ENCODE data around the gene DPP6.

Gene DPP6

DNA sequence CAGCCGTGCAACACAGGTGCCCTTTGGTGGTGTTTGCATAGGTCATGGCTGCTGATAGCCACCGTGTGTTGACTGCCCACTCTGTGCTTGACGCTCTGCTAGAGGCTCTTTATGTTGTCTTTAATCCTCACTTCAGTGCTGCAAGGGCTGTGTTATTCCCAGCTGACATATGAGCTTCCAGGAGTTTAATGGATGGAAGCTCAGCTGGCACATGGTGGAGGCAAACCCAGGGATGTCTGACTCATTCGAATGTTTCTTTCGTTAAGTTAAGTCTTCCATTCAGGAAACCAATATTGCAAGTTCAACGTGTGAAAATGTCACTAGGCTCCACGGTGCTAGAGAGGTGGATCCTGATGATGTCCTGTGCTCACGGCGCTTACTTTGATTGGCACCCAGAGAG lies 378.4 kb downstream of the DPP6 start:
- no peak for FAIRE-seq
- DNase-seq (ENCODE audit: insufficient read length, low spot score), result no peak
- no peak for TF ChIP-seq POU2F2 (IDR thresholded peaks at IDR 0.05; ENCODE audit: low read depth, low read length)
- TF ChIP-seq TAF1 (IDR thresholded peaks at IDR 0.05; ENCODE audit: low read depth, low read length), result no peak
- TF ChIP-seq PAX5 (IDR thresholded peaks at IDR 0.05; ENCODE audit: insufficient read depth, low read length, severe bottlenecking), result no peak
- TF ChIP-seq SPI1 (IDR thresholded peaks at IDR 0.05; ENCODE audit: low read depth, low read length), result no peak
- no peak for TF ChIP-seq POLR2A (IDR thresholded peaks at IDR 0.05; ENCODE audit: low read depth, low read length)
- no peak for TF ChIP-seq POLR2AphosphoS5 (IDR thresholded peaks at IDR 0.05; ENCODE audit: low read depth, low read length)

DNA sequence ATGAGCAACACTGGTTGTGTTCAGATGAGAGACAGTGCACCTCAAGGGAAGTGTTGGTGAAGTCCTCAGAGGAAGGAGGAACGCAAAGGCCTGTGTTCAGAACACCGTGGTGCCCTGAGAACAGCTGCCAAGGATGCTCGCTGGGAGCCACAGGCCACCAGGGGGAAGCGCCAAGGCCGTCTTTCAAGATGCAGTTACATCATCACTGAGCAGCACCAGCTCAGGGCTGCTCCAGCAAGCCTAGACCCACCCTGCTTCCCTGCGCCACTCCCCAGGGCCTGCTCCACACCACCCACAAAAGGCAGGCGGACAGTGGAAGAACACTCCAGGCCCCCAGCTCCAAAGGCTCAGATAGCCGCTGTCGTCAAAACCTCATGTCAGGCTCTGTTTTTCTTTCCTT lies 378.8 kb downstream of the DPP6 start:
- DNase-seq (ENCODE audit: insufficient read length, low spot score) (no peak), FAIRE-seq (no peak)
- TF ChIP-seq PAX5 (IDR thresholded peaks at IDR 0.05; ENCODE audit: insufficient read depth, low read length, severe bottlenecking) (no peak), POU2F2 (IDR thresholded peaks at IDR 0.05; ENCODE audit: low read depth, low read length) (no peak), TAF1 (IDR thresholded peaks at IDR 0.05; ENCODE audit: low read depth, low read length) (no peak), SPI1 (IDR thresholded peaks at IDR 0.05; ENCODE audit: low read depth, low read length) (no peak), POLR2AphosphoS5 (IDR thresholded peaks at IDR 0.05; ENCODE audit: low read depth, low read length) (no peak), POLR2A (IDR thresholded peaks at IDR 0.05; ENCODE audit: low read depth, low read length) (no peak)

DNA sequence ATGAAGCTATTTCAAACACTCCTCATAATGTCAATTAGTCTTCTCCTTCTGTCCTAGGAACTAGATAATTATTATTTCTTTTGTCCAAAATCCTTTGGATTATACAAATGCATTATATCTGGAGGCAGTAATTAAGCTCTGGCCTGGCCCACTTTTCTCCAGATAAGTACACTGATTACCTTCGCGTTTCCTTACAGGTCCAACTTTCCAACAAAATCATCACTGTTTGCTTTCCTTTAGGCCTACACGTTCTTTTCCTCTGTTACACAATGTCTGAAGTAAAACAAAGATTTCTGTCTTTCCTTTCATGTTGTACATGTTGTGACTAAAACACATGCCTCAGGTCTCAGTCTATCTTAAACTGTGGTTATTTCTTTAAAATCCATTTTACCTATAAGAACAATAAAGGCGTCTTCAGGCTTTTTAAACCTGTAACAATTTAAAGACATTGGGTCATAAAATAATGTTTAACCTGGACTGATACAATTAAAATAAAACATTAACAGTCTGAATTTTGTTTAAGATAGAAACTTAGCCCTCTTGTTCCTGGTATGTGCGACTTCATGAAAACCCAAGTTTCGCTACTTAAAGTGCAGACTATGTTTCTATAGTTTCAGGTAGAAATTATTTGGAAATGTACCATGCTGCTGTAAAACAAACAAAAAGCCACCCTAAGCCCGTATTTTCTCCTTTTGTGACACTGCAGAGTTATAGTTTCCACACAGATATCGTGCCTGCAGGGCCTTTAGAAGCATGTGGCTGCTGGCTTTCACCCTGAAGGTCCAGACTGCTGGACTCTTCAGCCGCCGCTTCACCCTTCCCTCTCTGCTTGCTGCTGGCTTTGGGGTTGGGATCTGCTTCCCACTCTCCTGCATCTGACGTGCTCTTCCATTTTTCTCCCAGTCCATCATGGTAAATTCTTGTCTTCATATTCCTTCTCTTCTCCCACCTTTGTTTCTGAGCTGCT lies 381.7 kb downstream of the DPP6 start:
- DNase-seq (ENCODE audit: insufficient read length, low spot score) (no peak), FAIRE-seq (no peak)
- TF ChIP-seq POLR2AphosphoS5 (IDR thresholded peaks at IDR 0.05; ENCODE audit: low read depth, low read length), result no peak
- TF ChIP-seq TAF1 (IDR thresholded peaks at IDR 0.05; ENCODE audit: low read depth, low read length), result no peak
- TF ChIP-seq POLR2A (IDR thresholded peaks at IDR 0.05; ENCODE audit: low read depth, low read length), result no peak
- TF ChIP-seq PAX5 (IDR thresholded peaks at IDR 0.05; ENCODE audit: insufficient read depth, low read length, severe bottlenecking), result no peak
- no peak for TF ChIP-seq SPI1 (IDR thresholded peaks at IDR 0.05; ENCODE audit: low read depth, low read length)
- no peak for TF ChIP-seq POU2F2 (IDR thresholded peaks at IDR 0.05; ENCODE audit: low read depth, low read length)

DNA sequence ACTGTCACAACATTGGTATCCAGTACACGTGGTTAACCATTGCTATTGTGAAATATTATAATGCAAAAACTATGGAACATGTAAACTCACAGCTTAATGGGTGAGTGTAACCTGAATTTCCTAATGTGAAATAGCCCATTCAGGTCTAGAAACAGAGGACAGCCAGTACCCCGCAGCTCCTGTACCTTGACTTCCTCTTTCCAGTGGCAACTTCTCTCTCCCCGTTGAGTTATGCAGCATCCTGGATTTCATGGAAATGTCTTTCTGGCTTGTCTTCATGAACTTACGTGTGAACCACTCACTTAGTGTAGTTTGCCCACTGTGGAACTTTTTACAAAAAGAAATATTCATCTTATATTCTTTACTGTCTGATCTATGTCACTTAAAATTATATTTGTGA lies 384.4 kb downstream of the DPP6 start:
- no peak for FAIRE-seq
- DNase-seq (ENCODE audit: insufficient read length, low spot score), result no peak
- TF ChIP-seq POU2F2 (IDR thresholded peaks at IDR 0.05; ENCODE audit: low read depth, low read length), result no peak
- TF ChIP-seq TAF1 (IDR thresholded peaks at IDR 0.05; ENCODE audit: low read depth, low read length), result no peak
- no peak for TF ChIP-seq POLR2A (IDR thresholded peaks at IDR 0.05; ENCODE audit: low read depth, low read length)
- no peak for TF ChIP-seq SPI1 (IDR thresholded peaks at IDR 0.05; ENCODE audit: low read depth, low read length)
- no peak for TF ChIP-seq POLR2AphosphoS5 (IDR thresholded peaks at IDR 0.05; ENCODE audit: low read depth, low read length)
- no peak for TF ChIP-seq PAX5 (IDR thresholded peaks at IDR 0.05; ENCODE audit: insufficient read depth, low read length, severe bottlenecking)

DNA sequence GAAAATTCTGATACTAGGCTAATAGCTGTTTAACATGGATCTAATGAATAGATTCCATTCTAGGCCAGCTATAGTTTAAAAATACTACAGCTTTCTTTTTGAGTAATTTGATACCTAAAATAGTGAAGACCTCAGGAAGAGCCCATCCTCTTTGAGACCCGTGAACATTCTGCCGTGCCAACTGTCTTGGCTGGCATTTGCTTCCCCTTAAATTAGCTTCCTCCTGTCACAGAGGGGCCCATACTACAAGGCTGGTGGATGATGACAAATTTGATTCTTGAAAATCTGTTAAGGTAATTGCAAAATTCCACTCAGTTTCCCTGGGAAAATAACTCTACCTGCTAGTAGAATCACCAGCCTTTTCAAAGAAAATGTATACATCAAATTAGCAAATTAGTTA lies 385.0 kb downstream of the DPP6 start:
- FAIRE-seq, result no peak

DNA sequence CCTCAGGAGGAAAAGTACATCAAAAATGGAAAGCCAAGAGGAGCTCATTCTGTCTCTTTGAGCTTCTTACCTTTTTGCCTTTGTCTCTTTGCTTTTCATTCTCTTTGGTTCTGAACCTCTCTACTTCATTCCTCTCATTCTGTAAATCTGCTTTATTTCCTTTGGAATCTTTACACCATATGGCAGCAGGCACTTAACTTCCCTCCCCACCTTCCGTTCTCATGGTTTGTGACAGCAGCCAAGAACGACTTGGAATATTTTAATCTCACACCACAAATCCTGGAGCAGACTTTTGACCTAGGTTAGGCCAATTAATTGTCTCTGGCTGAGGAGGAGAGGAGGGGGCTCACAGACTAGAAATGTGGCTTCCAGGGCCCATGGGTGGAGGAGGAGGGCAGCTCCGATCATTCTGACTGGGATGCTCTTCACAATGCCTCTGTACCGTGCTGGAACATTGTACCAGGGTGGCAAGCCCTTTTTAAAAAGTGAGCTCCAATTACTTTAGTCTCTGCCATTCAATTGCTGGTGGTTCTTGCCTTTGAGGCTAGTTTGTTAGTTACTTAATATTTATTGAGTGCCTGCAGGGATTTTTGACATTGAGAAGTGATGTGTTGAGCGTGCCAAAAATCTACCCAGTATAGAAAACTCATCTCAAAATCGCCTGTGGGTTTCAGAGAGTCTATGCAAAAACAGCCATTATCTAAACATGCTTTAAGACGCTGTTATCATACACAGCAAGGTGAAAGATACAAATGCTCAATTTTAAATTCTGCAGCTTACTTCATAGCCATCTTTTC lies 386.6 kb downstream of the DPP6 start:
- FAIRE-seq, result no peak
- no peak for DNase-seq (ENCODE audit: insufficient read length, low spot score)
- no peak for TF ChIP-seq TAF1 (IDR thresholded peaks at IDR 0.05; ENCODE audit: low read depth, low read length)
- TF ChIP-seq POLR2AphosphoS5 (IDR thresholded peaks at IDR 0.05; ENCODE audit: low read depth, low read length), result no peak
- no peak for TF ChIP-seq SPI1 (IDR thresholded peaks at IDR 0.05; ENCODE audit: low read depth, low read length)
- TF ChIP-seq POLR2A (IDR thresholded peaks at IDR 0.05; ENCODE audit: low read depth, low read length), result no peak
- no peak for TF ChIP-seq PAX5 (IDR thresholded peaks at IDR 0.05; ENCODE audit: insufficient read depth, low read length, severe bottlenecking)
- no peak for TF ChIP-seq POU2F2 (IDR thresholded peaks at IDR 0.05; ENCODE audit: low read depth, low read length)

More for the DNA sequence above, 385.0 kb downstream of the DPP6 start:
- DNase-seq (ENCODE audit: insufficient read length, low spot score), result no peak
- no peak for TF ChIP-seq SPI1 (IDR thresholded peaks at IDR 0.05; ENCODE audit: low read depth, low read length)
- TF ChIP-seq PAX5 (IDR thresholded peaks at IDR 0.05; ENCODE audit: insufficient read depth, low read length, severe bottlenecking), result no peak
- TF ChIP-seq TAF1 (IDR thresholded peaks at IDR 0.05; ENCODE audit: low read depth, low read length), result no peak

DNA sequence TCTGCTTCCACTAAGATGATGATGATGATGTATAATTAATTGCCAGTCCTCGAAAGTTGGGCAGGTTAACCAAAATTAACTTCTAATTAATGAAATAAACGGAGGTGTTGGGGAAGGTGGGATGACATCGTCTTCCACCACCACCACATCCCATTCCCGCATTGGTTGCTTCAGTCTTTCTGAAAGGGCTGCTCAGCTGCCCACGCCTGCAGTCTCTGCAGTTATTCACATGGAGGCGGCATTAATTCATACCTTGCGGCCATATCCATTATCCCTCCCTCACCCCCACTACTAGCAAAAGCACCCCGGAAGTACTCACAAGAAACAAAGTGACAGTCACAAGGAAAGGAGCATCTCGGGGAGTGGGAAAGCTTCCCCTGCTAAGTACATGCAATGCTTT lies 387.9 kb downstream of the DPP6 start:
- no peak for TF ChIP-seq SPI1 (IDR thresholded peaks at IDR 0.05; ENCODE audit: low read depth, low read length)
- TF ChIP-seq POU2F2 (IDR thresholded peaks at IDR 0.05; ENCODE audit: low read depth, low read length), result no peak
- TF ChIP-seq TAF1 (IDR thresholded peaks at IDR 0.05; ENCODE audit: low read depth, low read length), result no peak
- TF ChIP-seq POLR2AphosphoS5 (IDR thresholded peaks at IDR 0.05; ENCODE audit: low read depth, low read length), result no peak
- no peak for TF ChIP-seq PAX5 (IDR thresholded peaks at IDR 0.05; ENCODE audit: insufficient read depth, low read length, severe bottlenecking)
- no peak for TF ChIP-seq POLR2A (IDR thresholded peaks at IDR 0.05; ENCODE audit: low read depth, low read length)
- no peak for FAIRE-seq
- DNase-seq (ENCODE audit: insufficient read length, low spot score), result no peak

DNA sequence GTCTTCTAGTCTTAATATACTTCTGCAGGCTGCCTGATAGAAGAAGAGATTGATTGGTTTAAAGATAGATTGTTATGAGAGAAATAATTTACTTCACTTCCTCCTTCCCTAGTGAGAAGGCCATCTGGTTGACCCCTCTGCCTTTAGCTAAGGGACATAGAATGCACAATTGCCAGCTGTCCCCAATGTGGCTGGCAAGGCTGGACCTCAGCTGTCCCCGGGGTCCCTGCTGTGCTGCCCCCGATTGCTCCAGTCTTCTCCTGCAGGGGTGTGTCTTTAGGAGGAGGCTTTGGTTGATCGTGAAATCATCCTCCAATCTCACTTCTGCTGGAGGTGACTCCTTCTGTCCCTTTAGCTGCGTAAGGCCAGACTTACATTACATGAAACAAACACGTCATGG lies 388.5 kb downstream of the DPP6 start:
- TF ChIP-seq PAX5 (IDR thresholded peaks at IDR 0.05; ENCODE audit: insufficient read depth, low read length, severe bottlenecking), result no peak
- TF ChIP-seq POU2F2 (IDR thresholded peaks at IDR 0.05; ENCODE audit: low read depth, low read length), result no peak
- no peak for TF ChIP-seq POLR2AphosphoS5 (IDR thresholded peaks at IDR 0.05; ENCODE audit: low read depth, low read length)
- no peak for TF ChIP-seq POLR2A (IDR thresholded peaks at IDR 0.05; ENCODE audit: low read depth, low read length)
- TF ChIP-seq SPI1 (IDR thresholded peaks at IDR 0.05; ENCODE audit: low read depth, low read length), result no peak
- no peak for TF ChIP-seq TAF1 (IDR thresholded peaks at IDR 0.05; ENCODE audit: low read depth, low read length)
- no peak for FAIRE-seq
- no peak for DNase-seq (ENCODE audit: insufficient read length, low spot score)

DNA sequence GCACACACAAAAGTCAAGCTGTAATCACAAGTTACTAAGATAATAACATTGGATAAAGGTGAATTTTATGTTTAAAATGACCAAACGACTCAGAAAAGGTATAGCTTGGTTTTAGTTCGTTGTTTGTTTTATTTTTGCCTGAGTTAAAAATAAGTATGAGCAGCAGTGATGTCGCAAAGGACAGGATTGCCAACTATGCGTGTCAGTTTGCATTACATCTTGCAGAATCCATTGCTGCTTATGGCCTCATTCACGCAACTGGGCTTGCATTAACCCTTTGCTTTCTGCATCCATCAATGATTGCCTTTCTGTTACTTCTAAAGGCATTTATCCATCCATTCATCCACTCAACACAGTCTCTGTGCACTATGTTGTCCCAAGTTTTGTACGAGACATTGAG lies 389.6 kb downstream of the DPP6 start:
- TF ChIP-seq PAX5 (IDR thresholded peaks at IDR 0.05; ENCODE audit: insufficient read depth, low read length, severe bottlenecking) (no peak), TAF1 (IDR thresholded peaks at IDR 0.05; ENCODE audit: low read depth, low read length) (no peak), POLR2A (IDR thresholded peaks at IDR 0.05; ENCODE audit: low read depth, low read length) (no peak), POU2F2 (IDR thresholded peaks at IDR 0.05; ENCODE audit: low read depth, low read length) (no peak), SPI1 (IDR thresholded peaks at IDR 0.05; ENCODE audit: low read depth, low read length) (no peak), POLR2AphosphoS5 (IDR thresholded peaks at IDR 0.05; ENCODE audit: low read depth, low read length) (no peak)
- FAIRE-seq (no peak), DNase-seq (ENCODE audit: insufficient read length, low spot score) (no peak)
